ENCODE results near the gene ADAD2.

The ADAD2 gene

DNA sequence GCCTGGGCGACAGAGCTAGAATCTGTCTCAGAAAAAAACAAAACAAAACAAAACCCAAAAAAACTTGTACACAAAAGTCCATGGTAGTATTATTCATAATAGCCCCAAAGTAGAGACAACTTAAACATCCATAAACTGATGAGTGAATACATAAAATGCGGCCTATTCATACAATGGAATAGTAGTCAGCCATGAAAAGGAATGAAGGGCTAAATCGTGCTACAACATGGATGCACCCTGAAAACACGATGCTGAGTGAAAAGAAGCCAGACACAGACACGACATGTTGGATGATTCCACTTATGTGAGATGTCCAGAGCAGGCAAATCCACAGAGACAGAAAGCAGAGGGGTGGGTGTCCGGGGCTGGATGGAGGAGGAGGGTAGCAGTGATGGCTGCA is 36.6 kb downstream of the ADAD2 start:
- DNase-seq = no peak

- no peak for DNase-seq
Measured at GRCh38 chr16:84228256-84228838, 37.4 kb downstream of the ADAD2 start.

GRCh38 chr16:84229471-84229870 is 38.5 kb downstream of the ADAD2 start:
- DNase-seq = no peak

GRCh38 chr16:84232060-84232459 is 41.1 kb downstream of the ADAD2 start:
- DNase-seq = no peak

GRCh38 chr16:84232969-84233368 is 42.0 kb downstream of the ADAD2 start:
- no peak for DNase-seq

DNA sequence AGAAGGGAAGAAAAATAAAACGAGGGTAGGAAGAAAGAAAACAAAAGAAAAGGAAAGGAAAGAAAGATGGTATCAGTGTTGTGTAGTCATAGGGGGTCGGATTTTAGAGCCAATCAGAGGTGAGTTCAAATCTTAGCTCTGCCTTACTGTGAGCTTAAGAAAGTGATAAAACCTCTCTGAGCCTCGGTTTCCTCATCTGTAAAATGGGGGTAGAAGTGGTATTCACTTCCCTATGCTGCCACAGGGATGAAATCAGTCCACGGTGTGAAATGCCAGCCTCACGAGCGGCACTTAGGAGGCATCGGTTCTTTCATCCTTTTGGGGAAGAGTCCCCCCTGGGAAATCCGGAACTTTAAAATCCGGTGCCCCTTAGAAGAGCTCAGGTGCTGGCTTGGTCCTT is 42.8 kb downstream of the ADAD2 start:
- no peak for DNase-seq

DNA sequence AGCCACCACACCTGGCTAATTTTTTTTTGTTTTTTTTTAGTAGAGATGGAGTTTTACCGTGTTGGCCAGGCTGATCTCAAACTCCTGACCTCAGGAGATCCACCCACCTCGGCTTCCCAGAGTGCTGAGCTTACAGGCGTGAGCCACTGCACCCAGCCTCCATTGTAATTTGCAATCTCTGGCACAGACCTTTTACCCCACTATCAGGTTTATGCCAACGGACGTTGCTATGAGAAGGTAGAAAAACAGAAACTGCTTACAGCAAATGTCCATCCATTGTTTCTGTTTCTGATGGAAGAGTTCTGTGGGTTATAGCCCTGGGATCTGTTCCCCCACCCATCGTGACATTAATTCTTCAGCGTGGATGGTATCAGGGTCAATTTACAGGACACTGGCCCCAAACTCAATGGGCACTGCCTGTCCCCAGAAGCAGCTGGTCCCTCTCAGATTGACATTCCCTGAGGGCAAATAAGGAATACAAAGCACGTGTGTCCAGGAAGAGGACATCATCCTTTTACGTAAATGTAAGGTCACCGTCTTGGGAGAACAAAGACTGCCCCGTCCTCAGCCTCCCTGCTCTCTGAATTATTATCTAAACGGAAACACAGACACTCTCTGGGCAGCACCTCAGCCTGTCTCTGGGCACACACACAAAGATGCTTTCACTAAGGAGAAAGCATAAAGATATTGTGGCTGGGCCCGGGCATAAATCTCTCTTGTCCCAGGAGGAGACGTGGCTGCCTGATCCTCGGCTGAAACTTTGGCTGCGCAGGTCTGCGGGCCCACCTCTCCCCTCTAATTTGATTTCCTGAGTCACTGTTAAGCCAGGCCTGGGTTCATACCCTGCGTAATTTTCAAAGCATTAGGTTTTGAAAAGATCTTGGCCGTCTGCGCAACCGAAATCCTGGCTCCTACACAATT is 43.6 kb downstream of the ADAD2 start:
- no peak for DNase-seq

DNA sequence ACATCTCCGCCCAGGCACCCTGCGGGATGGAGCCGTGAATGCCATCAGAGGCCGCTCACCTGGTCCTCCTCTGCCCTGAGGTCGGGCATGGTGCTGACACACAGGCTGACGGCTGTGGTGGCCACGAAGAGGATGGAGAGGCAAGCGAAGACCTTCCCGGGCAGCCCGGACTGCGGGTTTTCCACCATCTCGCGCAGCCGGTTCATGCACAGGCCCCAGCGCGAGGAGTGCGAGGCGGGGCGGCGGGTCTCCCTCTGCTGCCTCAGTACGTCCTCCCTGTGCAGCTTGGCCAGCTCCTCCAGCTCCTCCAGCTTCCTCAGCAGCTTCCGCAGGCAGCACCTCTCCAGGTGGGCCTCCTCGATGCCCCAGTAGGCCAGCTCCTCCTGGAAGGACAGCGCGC is 45.7 kb downstream of the ADAD2 start:
- DNase-seq = no peak

DNA sequence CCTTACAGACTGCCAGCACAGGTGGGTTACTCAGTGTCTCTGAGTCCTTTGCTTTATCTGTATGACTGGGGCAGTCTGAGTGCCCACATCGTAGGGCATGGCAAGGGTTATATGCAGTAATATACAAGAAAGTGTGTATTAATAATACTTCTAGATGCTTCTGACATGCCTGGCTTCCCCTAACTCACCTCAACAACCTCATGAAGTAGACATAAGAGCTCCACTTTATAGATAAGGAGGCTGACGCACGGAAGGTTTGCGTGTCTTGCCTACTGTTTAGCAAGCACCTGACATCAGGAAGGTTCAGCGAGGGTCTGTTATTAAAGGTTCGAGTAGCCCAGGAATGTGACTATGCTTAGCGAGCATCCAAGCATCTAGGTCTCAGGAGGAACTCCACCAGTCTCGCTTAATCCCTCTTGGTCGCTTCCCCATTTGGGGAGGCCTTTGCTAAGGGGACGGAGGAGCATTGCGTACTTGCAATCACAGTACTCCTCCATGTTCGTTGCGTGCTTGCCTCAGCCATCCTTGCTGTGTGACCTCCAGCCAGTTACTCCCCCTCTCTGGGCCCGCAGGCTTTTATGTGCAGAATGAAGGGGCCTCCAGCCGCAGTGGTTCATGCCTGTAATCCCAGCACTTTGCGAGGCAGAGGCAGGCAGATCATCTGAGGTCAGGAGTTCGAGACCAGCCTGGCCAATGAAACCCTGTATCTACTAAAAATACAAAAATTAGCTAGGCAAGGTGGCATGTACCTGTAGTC is 47.2 kb downstream of the ADAD2 start:
- DNase-seq = no peak

DNA sequence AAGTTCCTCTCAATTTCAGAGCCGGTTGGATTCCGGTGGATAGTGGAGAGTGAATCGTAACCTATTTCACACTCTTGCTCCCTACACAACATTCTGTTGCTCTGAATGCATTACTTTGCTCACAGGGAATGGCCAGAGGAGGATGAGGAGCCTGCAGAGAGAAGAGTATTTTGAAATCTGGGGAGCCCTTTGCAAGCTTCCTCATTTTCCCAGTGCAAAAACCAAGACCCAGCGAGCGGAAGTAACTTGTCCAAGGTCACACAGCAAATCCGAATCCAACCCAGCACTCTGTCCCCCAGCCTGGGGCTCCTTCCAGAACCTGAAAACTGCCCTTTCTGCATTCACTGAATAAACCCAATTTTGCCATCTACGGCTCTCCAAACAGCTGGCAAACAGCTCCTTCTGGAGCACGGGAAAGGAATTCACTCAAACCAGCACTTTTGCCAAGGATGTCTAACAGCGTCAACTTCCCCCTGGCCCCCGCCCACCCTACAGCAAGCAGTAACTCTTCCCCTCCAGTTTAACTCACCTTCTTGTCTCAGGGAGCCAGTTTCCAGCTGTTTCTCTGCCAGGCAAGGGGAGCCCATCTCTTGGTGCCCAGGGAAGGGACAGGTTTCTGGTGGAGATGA is 48.3 kb downstream of the ADAD2 start:
- no peak for DNase-seq

DNA sequence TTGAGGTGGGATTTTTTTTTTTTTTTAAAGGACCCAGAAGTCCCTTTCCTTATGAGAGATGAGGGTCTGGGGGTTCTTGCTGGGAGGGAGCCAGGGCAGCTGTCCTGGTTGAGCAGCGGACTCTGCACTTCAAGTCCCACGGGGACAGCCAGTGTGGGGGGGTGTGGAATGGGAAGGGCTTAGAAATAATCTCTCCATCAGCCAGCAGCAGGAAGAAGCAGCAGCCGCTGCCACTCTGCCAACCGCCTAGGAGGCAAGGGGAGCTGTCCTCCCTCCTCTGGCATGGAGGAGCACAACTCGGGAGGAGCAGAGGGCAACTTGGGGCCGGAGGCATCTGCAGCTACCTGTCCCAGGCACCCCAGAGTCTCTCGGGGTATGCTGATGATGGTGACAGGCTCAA is 49.0 kb downstream of the ADAD2 start, which contains the start of gene KCNG4:
Gene KCNG4, minus strand, starts transcription at position 104 of the 400 bp plus-strand sequence. CDS start 2,527 bp downstream, outside the sequence.
- no peak for DNase-seq

DNA sequence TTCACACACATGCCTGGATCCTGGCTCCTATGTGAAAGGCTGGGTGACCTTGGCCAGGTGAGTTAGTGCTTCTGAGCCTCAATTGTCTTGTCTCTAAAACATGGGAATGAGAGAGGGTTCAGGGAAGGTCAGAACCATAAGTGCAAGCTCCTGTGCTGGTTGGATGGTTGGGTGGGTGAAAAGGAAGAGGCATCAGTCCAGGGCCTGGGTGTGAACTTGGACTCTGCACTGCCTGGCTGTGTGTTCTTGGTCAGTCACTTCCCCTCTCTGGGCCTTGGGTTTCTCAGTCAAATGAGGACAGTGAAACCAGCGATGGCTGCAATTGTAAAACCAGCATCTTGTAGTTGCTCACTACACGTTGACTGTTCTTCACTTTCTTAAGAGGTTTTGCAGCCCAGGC is 49.5 kb downstream of the ADAD2 start:
- no peak for DNase-seq

DNA sequence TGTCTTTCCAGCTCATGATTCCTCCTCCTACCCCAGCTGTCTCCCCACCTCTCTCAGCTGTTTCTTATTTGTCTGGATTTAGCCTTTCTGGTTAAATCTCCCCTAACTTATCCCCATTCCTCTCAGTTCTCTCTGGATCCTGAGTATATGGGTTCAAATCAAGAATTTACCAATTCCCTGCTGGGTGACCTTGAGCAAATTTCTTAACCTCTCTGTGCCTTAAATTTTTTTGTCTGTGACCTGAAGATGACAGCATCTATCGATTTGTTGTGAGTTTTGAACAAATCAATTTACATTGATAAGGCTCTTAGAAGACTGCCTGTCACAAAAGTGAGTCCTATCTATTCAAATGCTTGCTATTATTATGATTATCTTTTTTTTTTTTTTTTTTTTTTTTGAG is 50.8 kb downstream of the ADAD2 start:
- no peak for DNase-seq

DNA sequence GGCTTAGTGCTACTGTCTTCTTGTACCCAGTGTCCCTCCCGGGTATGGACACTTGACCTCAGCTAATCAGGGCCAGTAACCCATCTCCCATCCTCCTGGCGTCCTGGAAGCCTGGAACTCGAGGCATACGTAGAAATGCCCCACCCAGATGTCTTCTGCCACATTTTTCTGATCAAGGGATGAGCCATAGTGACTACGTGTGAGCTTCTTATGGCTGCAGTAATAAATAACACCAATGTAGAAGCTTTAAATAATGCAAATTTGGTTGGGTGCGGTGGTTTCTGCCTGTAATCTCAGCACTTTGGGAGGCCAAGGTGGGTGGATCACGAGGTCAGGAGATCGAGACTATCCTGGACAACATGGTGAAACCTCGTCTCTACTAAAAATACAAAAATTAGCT is 51.9 kb downstream of the ADAD2 start:
- DNase-seq = no peak

- DNase-seq = no peak
Measured at GRCh38 chr16:84243732-84244131, 52.8 kb downstream of the ADAD2 start.

DNA sequence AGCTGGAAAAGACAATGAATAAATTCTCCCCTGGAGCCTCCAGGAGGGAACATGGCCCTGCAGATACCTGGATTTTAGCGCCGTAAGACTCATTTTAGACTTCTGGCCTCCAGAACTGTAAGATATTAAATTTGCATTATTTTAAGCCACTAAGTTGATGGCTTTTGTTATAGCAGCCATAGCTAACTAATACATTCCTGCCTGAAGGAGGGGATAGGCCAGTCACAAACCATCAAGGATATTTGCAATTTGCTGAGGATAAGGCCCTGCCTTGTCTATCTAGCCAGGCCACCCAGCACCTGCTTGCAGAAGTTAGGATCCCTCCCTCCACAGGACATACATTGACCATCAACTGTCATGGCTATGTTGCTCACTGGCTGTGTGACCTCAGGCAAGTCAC is 53.8 kb downstream of the ADAD2 start:
- no peak for DNase-seq

GRCh38 chr16:84245956-84246678 is 55.2 kb downstream of the ADAD2 start:
- DNase-seq = no peak

- no peak for DNase-seq
Measured at GRCh38 chr16:84246679-84247077, 55.7 kb downstream of the ADAD2 start.
